HCT116 (cell line): Measurements from ENCODE around the gene PRRC2A. TPM values are rescaled to one million over a fixed set of nuclear protein-coding genes. Genes with fewer than 3 reads are reported as not detected.

Experiments
- ATAC-seq: fragments of 200-7000 bp; cut with Tn5 transposase; 2 replicates; pipeline ENCODE4 v1.9.1; 2020; ENCODE audit warnings: mild to moderate bottlenecking, moderate library complexity
- BruUV-seq: library from RNA; stranded (reverse); fragments of 400-500 nt; replicated peaks from 2 replicates; lab custom pipeline; 2021; lab: Mats Ljungman, UMichigan
- CTCF ChIA-PET: fragments of 300-600 bp; sonication (Branson Sonifier 250); formaldehyde crosslinking; loops from one replicate; lab custom pipeline; 2021; ENCODE audit warnings: antibody characterized with exemption; lab: Charles Lee
- POLR2A ChIA-PET: fragments of 300-600, 350-600 bp; sonication (Branson Sonifier 250); formaldehyde crosslinking; loops from one replicate; lab custom pipeline; 2021; ENCODE audit warnings: antibody characterized with exemption; lab: Charles Lee
- RAD21 ChIA-PET, 2 experiments: fragments of 300-600 bp; sonication (Branson Sonifier 250); formaldehyde crosslinking; loops; one replicate each; lab custom pipeline; 2023; ENCODE audit warnings: low total read pairs in 2 of 2; ENCODE audit not compliant: uncharacterized antibody in 2 of 2, unreplicated experiment in 2 of 2, low non-redundant PET in 1 of 2; lab: Charles Lee
- DNase-seq: peaks from one replicate; pipeline ENCODE4 v3.0.0-alpha.2; 2010; ENCODE audit warnings: low read depth, low spot score
- H2AFZ ChIP-seq: fragments of 200-600 bp; shearing (Covaris generic), sonication (generic); 2 replicates; pipeline ENCODE4 v1.6.1; 2017; ENCODE audit warnings: low read depth, mixed run types, mixed read lengths, antibody characterized with exemption, low read length; ENCODE audit not compliant: poor library complexity, severe bottlenecking
- H3K27ac ChIP-seq: 2 replicates; pipeline ENCODE4 v1.5.1; 2012; ENCODE audit warnings: low read depth, low read length
- H3K27me3 ChIP-seq: fragments of 200-600 bp; sonication (generic); 2 replicates; pipeline ENCODE4 v1.6.1; 2016; ENCODE audit warnings: mixed run types, low read length, mixed read lengths; ENCODE audit not compliant: insufficient read depth
- H3K36me3 ChIP-seq, 2 experiments: fragments of 200-500 bp in 1 of 2; fragments of 200-600 bp in 1 of 2; sonication (Bioruptor generic) in 1 of 2; sonication (generic) in 1 of 2; 2 replicates each; pipeline versions ENCODE4 v1.5.1 to v1.6.1; 2014 to 2016; ENCODE audit warnings: low read length in 2 of 2, inconsistent platforms in 1 of 2, mixed read lengths in 1 of 2, mixed run types in 1 of 2; ENCODE audit not compliant: insufficient read depth in 2 of 2, control insufficient read depth in 1 of 2
- H3K4me1 ChIP-seq, 2 experiments: fragments of 200-600 bp in 1 of 2; sonication (generic) in 1 of 2; 2 replicates each; pipeline versions ENCODE4 v1.5.1 to v1.6.1; 2012 to 2017; ENCODE audit warnings: low read length in 2 of 2, inconsistent platforms in 1 of 2, mild to moderate bottlenecking in 1 of 2, mixed read lengths in 1 of 2, mixed run types in 1 of 2, moderate library complexity in 1 of 2; ENCODE audit not compliant: insufficient read depth in 2 of 2, control insufficient read depth in 1 of 2
- H3K4me2 ChIP-seq: fragments of 200-600 bp; sonication (generic); 2 replicates; pipeline ENCODE4 v1.6.1; 2017; ENCODE audit warnings: mixed run types, low read length, mixed read lengths
- H3K4me3 ChIP-seq, 2 experiments: fragments of 200-600 bp in 1 of 2; sonication (generic) in 1 of 2; replicated peaks in 1 of 2; 2 replicates each; pipeline ENCODE4 v1.5.1; 2011 to 2016; ENCODE audit warnings: low read length in 2 of 2, control low read depth in 1 of 2, low read depth in 1 of 2, mild to moderate bottlenecking in 1 of 2, mixed read lengths in 1 of 2, mixed run types in 1 of 2
- H3K79me2 ChIP-seq: fragments of 200-600 bp; sonication (generic); 2 replicates; pipeline ENCODE4 v1.6.1; 2017; ENCODE audit warnings: mild to moderate bottlenecking, mixed run types, low read length, moderate library complexity, mixed read lengths; ENCODE audit not compliant: insufficient read depth
- H3K9ac ChIP-seq: fragments of 200-600 bp; sonication (generic); 2 replicates; pipeline ENCODE4 v1.6.1; 2016; ENCODE audit warnings: low read length, mixed read lengths
- H3K9me2 ChIP-seq: fragments of 200-600 bp; sonication (generic), shearing (Covaris generic); 2 replicates; pipeline ENCODE4 v1.6.1; 2017; ENCODE audit warnings: mixed run types, mild to moderate bottlenecking, moderate library complexity; ENCODE audit not compliant: insufficient read depth
- H3K9me3 ChIP-seq, 2 experiments: fragments of 200-500 bp in 1 of 2; fragments of 200-600 bp in 1 of 2; sonication (Bioruptor generic) in 1 of 2; sonication (generic) in 1 of 2; 2 replicates each; pipeline ENCODE4 v1.6.1; 2014 to 2017; ENCODE audit warnings: low read length in 2 of 2, mixed read lengths in 2 of 2, inconsistent platforms in 1 of 2, low read depth in 1 of 2, mild to moderate bottlenecking in 1 of 2, mixed run types in 1 of 2, moderate library complexity in 1 of 2; ENCODE audit not compliant: control insufficient read depth in 1 of 2, insufficient read depth in 1 of 2
- H4K20me1 ChIP-seq: fragments of 200-600 bp; sonication (generic), shearing (Covaris generic); 2 replicates; pipeline ENCODE4 v1.6.1; 2017; ENCODE audit warnings: mixed run types, mild to moderate bottlenecking, moderate library complexity; ENCODE audit not compliant: insufficient read depth
- ELF1 ChIP-seq: IDR thresholded peaks from 2 replicates; pipeline ENCODE4 v1.6.1; 2012; ENCODE audit warnings: low read depth, borderline replicate concordance
- EZH2phosphoT487 ChIP-seq: fragments of 200-600 bp; IDR thresholded peaks from 2 replicates; pipeline ENCODE4 v1.6.1; 2018; ENCODE audit warnings: antibody characterized with exemption, borderline replicate concordance
- FOSL1 ChIP-seq: IDR thresholded peaks from 2 replicates; pipeline ENCODE4 v1.6.1; 2012; ENCODE audit warnings: low read depth
- JUND ChIP-seq: IDR thresholded peaks from 2 replicates; pipeline ENCODE4 v1.6.1; 2012
- MAX ChIP-seq: IDR thresholded peaks from 2 replicates; pipeline ENCODE4 v1.6.1; 2012
- POLR2A ChIP-seq: IDR thresholded peaks from 2 replicates; pipeline ENCODE4 v1.7.0; 2011; ENCODE audit warnings: borderline replicate concordance; ENCODE audit not compliant: insufficient read depth, insufficient read length; ENCODE audit errors: extremely low read depth
- POLR2AphosphoS5 ChIP-seq: IDR thresholded peaks from 2 replicates; pipeline ENCODE4 v1.6.1; 2011; ENCODE audit warnings: mild to moderate bottlenecking, low read depth, low read length, moderate library complexity
- RAD21 ChIP-seq: IDR thresholded peaks from 2 replicates; pipeline ENCODE4 v1.6.1; 2012; ENCODE audit warnings: low read depth, mild to moderate bottlenecking
- TCF7L2 ChIP-seq: IDR thresholded peaks from 2 replicates; pipeline ENCODE4 v1.7.0; 2011; ENCODE audit warnings: borderline replicate concordance, inconsistent platforms; ENCODE audit not compliant: insufficient read depth, insufficient read length; ENCODE audit errors: extremely low read depth
- ZFX ChIP-seq: fragments of 450-650 bp; IDR thresholded peaks from 2 replicates; pipeline ENCODE4 v1.6.1; 2017
- ZNF274 ChIP-seq: fragments of 200-500 bp; sonication (Bioruptor generic); IDR thresholded peaks from 2 replicates; pipeline ENCODE4 v1.6.1; 2014; ENCODE audit warnings: mild to moderate bottlenecking, low read depth, low read length, inconsistent platforms
- intact Hi-C: fragments of 100-400 bp; cut with micrococcal nuclease; formaldehyde crosslinking; loops from 2 replicates; pipeline ENCODE4 v1.10.0; 2022
- total RNA-seq: library from RNA; stranded (reverse); gene quantifications from one replicate; pipeline ENCODE4 v1.2.1, GENCODE V29; 2021; ENCODE audit not compliant: unreplicated experiment

Gene PRRC2A
- total RNA-seq, 1 experiment from 2014 or later: 250 TPM

DNA sequence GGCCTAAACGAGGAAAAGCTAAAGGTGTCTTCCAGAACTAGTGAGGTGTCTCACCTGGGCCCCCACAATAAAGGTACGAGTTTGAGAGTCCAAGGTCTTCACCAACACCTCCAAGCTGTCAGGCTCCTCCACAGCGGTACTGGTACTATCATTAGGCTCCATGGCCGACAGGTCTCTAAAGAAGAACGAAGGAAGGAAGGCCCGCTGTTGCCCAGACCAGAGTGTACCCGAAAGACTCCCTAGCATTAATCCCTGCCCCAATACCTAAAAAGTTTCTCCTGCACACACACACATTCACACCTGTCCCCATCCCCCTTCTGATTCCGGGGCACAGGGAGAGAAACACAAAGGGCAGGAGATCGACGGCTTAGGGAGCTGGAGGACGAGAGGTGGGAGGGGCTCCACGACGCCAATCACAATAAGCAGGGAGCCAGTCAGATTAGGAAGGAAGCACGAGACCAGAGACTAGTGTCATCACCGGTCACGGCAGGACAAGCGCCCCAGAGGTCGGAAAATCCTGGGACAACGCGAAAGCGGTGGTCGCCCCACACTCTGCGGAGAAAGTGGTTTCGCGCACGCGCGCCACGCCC is 31.2 kb downstream of the PRRC2A start:
- intact Hi-C loops: loop anchor here (1.0 kb wide), 2 partner anchors 31 to 105 kb away; partner anchors contain the start of genes ATP6V1G2 and PRRC2A
- Histone ChIP-seq H4K20me1 (no peaks in the 10 kb centered on the region), H3K9me2 (no peaks in the 10 kb centered on the region), H3K4me2 (peak overlapping the region; percentile 80), H3K27me3 (no peaks in the 10 kb centered on the region), H3K9me3 (no peaks in the 10 kb centered on the region), H2AFZ (no peak overlapping the region), H3K4me3 (peak overlapping the region; percentile 55 to 66), H3K36me3 (peaks cover 22 to 28% of the 10 kb centered on the region in 2 experiments), H3K9ac (peak overlapping the region; percentile 80), H3K4me1 (peaks cover 7 to 21% of the 10 kb centered on the region in 2 experiments), H3K79me2 (peaks cover 53% of the 10 kb centered on the region), H3K27ac (peak overlapping the region; percentile 89)
- DNase-seq: peak; percentile 55
- RAD21 ChIA-PET: no interaction called here
- TF ChIP-seq JUND: no peak
- TF ChIP-seq ZNF274: no peak
- no peak for TF ChIP-seq FOSL1
- no peak for TF ChIP-seq ELF1
- no peak for TF ChIP-seq MAX
- TF ChIP-seq EZH2phosphoT487: no peak
- peak; percentile 68 for ATAC-seq
- BruUV-seq: TSS peak; percentile 65
- CTCF ChIA-PET: no interaction called here
- POLR2A ChIA-PET: interaction anchor here (0.7 to 2.6 kb wide), 10 partner anchors 9 to 176 kb away, joined by 3 to 32 read pairs (median 4); partner anchors contain the start of genes C6orf47, CSNK2B, GPANK1 and HSPA1B

GRCh38 chr6:31652925-31653724 is 32.6 kb downstream of the PRRC2A start:
- H3K4me2 ChIP-seq: peak overlapping the region; percentile 80
- peaks cover 45% of the 10 kb centered on the region for H3K79me2 ChIP-seq
- no peaks in the 10 kb centered on the region for H3K27me3 ChIP-seq
- ChIA-PET CTCF (interaction anchor here (1.0 to 1.1 kb wide), 2 partner anchors 116 to 138 kb away, joined by 3 to 4 read pairs; no protein-coding TSS in a partner anchor), POLR2A (interaction anchor here (1.2 to 2.6 kb wide), 6 partner anchors 8 to 174 kb away, joined by 3 to 32 read pairs (median 12); partner anchors contain the start of genes ABHD16A, C6orf47, CSNK2B and GPANK1), RAD21 (no interaction called here)
- peaks cover 13 to 16% of the 10 kb centered on the region in 2 experiments for H3K36me3 ChIP-seq
- intact Hi-C loops: loop anchor here (1.0 kb wide), 2 partner anchors 33 to 107 kb away; partner anchors contain the start of genes ATP6V1G2 and PRRC2A
- 0 out of 2 replicates have a peak, but pooled peaks have one; percentile 28 for TF ChIP-seq ZFX
- peak; percentile 92 for TF ChIP-seq POLR2AphosphoS5
- TF ChIP-seq POLR2A: peak; percentile 68
- no peak for TF ChIP-seq MAX
- TF ChIP-seq RAD21: no peak
- TF ChIP-seq TCF7L2: peak; percentile 48
- no peak overlapping the region for H2AFZ ChIP-seq
- no peaks in the 10 kb centered on the region for H3K9me3 ChIP-seq
- DNase-seq: no peak
- ATAC-seq: peak; percentile 75
- H4K20me1 ChIP-seq: no peaks in the 10 kb centered on the region
- H3K9ac ChIP-seq: peak overlapping the region; percentile 80
- no peaks in the 10 kb centered on the region for H3K9me2 ChIP-seq
- H3K4me3 ChIP-seq: peak overlapping the region; percentile 55 to 66
- peak overlapping the region; percentile 89 for H3K27ac ChIP-seq
- H3K4me1 ChIP-seq: peaks cover 7 to 21% of the 10 kb centered on the region in 2 experiments
- BruUV-seq: TSS peak; percentile 99
